ENCODE data around the gene DMBX1. TPM values are rescaled to one million over a fixed set of nuclear protein-coding genes. Genes with fewer than 3 reads are reported as not detected.

DMBX1 gene
- total RNA-seq, 1 donor from 2014 or later = not detected

- Histone ChIP-seq H3K9me3 (no peaks in the 10 kb centered on the region), H3K4me1 (peaks cover 5% of the 10 kb centered on the region in 2 donors), H3K4me3 (peak overlapping the region; percentile 62 to 85), H3K27ac (no peak overlapping the region), H3K27me3 (no peaks in the 10 kb centered on the region), H3K36me3 (no peaks in the 10 kb centered on the region)
- intact Hi-C loops (cut with DNase I) = no loop called here
- TF ChIP-seq CTCF (IDR thresholded peaks at IDR 0.05) = no peak
- no peak for DNase-seq (ENCODE audit: low spot score in 2 of 2)
Measured at GRCh38 chr1:46466477-46467182, 23.0 kb upstream of the DMBX1 start.

- Histone ChIP-seq H3K27me3 (no peaks in the 10 kb centered on the region), H3K9me3 (no peaks in the 10 kb centered on the region), H3K36me3 (no peaks in the 10 kb centered on the region), H3K27ac (no peak overlapping the region), H3K4me3 (peak overlapping the region; percentile 62 to 85), H3K4me1 (peaks cover 5% of the 10 kb centered on the region in 2 donors)
- DNase-seq (ENCODE audit: low spot score in 2 of 2) = no peak
- no peak for TF ChIP-seq CTCF (IDR thresholded peaks at IDR 0.05)
- intact Hi-C loops (cut with DNase I) = no loop called here
Measured at GRCh38 chr1:46467183-46467504, 22.5 kb upstream of the DMBX1 start.

- H3K9me3 ChIP-seq = no peaks in the 10 kb centered on the region
- H3K4me1 ChIP-seq = peaks cover 5% of the 10 kb centered on the region in 2 donors
- TF ChIP-seq CTCF (IDR thresholded peaks at IDR 0.05) = no peak
- no peak for DNase-seq (ENCODE audit: low spot score in 2 of 2)
- no peaks in the 10 kb centered on the region for H3K27me3 ChIP-seq
- intact Hi-C loops (cut with DNase I) = no loop called here
- no peak overlapping the region for H3K4me3 ChIP-seq
- H3K27ac ChIP-seq = no peak overlapping the region
- no peaks in the 10 kb centered on the region for H3K36me3 ChIP-seq
Measured at GRCh38 chr1:46469881-46470280, 19.8 kb upstream of the DMBX1 start.

GRCh38 chr1:46471848-46472492 is 17.7 kb upstream of the DMBX1 start:
- Histone ChIP-seq H3K27ac (no peak overlapping the region), H3K36me3 (no peaks in the 10 kb centered on the region), H3K9me3 (no peaks in the 10 kb centered on the region), H3K4me1 (peaks cover 2 to 3% of the 10 kb centered on the region in 2 donors), H3K4me3 (no peak overlapping the region), H3K27me3 (no peaks in the 10 kb centered on the region)
- intact Hi-C loops (cut with DNase I) = no loop called here
- no peak for TF ChIP-seq CTCF (IDR thresholded peaks at IDR 0.05)
- DNase-seq (ENCODE audit: low spot score in 2 of 2) = no peak

GRCh38 chr1:46472498-46473181 is 17.0 kb upstream of the DMBX1 start:
- no peak for TF ChIP-seq CTCF (IDR thresholded peaks at IDR 0.05)
- DNase-seq (ENCODE audit: low spot score in 2 of 2) = no peak
- Histone ChIP-seq H3K4me1 (no peaks in the 10 kb centered on the region), H3K9me3 (no peaks in the 10 kb centered on the region), H3K4me3 (no peak overlapping the region), H3K27ac (no peak overlapping the region), H3K36me3 (no peaks in the 10 kb centered on the region), H3K27me3 (no peaks in the 10 kb centered on the region)
- intact Hi-C loops (cut with DNase I) = no loop called here
